Hematopoietic multipotent progenitor cell treated with erythropoietin and hydrocortisone succinate and interleukin-3 and kit ligand, for 17 days (in vitro differentiated cells): ENCODE results near the gene NUP93.
"Not testable (repeated sequence)": the region's sequence is repeated elsewhere in the genome, so short reads cannot be mapped to it uniquely, and the experiment has no call there.

ENCODE experiments used
- DNase-seq: peaks from one replicate; pipeline ENCODE4 v3.0.0-alpha.2; 2015; ENCODE audit warnings: low spot score

The NUP93 gene

GRCh38 chr16:56849690-56850680, 120.1 kb downstream of the NUP93 start:
- no peak for DNase-seq

DNA sequence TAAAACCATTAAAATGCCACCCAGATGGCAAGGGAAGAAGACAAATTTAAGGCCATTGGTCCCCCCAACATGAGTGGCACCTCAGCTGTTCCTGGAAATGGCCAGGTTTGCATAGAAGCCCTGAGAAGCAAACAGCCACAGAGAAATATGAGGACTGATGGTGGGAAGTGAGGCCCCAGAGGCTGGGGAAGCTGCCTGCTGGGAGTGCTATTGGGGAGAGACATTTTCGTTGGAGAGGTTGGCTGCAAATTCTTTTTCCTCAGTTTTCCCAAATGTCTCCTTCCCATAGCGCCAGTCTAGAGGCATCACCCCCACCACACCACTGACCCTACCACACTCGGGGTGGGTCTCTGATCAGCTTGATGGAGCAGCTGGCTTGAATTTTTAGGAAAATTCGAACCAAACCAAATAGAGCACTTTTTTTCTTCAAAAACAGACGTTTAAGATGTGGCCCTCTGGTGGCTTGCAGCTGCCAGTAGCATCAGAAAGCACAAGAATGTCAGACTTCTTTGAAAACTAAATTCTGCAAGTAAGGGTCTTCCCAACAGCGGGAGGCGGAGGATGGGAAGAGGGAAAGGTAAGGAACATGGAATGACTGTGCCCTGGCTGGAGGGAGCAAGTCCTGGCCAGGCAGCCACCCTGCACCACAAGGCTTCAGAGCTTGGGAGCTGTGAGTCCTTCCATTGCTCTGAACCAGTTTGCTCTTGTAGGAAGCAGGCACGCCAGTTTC, 121.9 kb downstream of the NUP93 start:
- DNase-seq = no peak

DNA sequence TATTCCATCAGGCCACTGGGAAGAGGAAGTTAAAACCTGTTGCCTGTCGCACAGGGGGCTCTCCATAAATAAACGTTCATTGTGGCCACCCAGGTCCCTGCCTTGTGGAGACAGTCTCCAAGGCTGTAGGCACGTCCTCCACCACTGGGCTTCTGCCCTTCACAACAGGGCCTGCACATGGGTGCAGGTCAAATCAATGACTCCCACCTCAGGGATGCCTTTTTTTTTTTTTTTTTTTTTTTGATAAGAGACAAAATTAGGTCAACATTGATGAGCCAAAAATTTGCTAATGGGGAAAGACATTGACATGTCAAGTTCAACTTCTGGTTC, 122.4 kb downstream of the NUP93 start:
- DNase-seq = no peak

DNA sequence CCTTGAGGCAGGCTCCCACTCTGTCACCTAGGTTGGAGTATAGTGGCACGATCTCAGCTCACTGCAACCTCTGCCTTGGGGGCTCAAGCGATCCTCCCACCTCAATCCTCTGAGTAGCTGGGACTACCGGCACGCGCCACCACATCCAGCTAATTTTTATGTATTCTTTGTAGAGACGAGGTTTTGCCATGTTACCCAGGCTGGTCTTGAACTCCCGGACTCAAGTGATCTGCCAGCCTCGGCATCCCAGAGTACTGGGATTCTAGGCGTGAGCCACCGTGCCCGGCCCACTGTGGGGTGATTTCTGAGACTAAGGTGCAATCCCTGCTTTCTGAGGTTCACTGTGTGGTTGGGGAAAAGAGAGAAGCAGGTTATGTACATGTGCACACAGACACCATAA, 123.0 kb downstream of the NUP93 start:
- DNase-seq = no peak

DNA sequence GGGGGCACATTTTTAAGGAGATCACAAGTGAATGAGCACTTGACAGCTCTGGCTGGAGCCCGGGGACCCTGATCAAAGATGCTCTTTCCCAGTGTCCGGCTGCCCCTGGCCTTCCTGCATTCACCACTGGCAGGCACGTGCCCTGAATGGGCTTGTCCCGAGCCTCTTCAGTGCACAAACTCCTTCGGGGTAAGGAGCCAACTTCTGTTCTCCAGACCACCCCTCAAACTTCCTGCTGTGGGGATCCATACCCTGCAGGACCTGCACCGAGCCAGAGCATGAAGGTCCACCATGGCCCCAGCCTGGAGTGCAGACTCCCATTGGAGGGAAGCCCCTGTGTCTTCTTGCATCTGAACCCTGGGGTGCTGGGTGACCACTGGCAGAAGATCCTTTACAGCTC, 125.3 kb downstream of the NUP93 start:
- no peak for DNase-seq

DNA sequence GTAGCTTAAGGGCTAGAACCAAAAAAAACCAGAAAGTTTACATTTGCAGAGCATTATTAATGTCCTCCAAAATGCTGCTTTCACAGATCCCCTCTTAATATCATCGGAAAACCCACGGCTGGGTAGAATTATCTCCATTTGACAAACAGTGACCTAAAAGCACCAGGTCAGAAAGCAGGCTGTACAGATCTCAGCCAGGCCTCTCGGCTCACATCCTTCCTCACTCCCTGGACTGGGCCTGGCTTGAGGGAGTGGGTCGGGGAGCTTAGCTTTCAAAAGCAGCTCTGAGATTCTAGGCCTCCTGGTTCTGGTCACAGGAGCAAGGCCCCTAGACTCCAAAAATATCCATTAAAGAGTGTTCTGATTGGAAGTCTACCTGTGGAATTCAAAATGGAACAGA, 126.0 kb downstream of the NUP93 start:
- no peak for DNase-seq

DNA sequence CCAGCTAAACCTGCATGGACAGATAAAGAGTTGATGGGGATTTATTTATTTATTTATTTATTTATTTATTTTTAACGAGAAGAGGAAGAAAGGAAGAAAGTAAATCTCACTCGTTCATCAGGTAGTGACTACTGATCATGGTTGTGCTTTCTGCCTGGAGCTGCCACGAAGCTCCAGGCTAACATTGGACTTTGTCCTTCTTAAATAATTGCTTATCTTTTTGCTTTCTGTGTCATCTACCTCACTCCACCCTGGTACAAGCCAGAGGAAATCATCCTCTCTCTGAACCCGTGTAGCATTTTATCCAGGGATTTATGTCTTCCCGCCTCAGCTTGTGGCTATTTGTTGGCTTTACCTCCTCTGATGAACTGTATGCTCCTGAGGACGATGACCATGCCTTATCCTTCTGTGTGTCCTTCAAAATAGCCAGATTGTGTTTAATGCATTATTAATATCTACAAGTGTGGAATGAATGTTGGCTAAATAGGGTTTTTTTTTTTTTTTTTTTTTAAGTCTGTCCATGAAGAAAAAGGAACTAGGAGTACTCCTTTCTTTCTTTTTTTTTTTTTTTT, 127.0 kb downstream of the NUP93 start:
- no peak for DNase-seq

- no peak for DNase-seq
Measured at GRCh38 chr16:56858374-56858773, 128.4 kb downstream of the NUP93 start.

DNA sequence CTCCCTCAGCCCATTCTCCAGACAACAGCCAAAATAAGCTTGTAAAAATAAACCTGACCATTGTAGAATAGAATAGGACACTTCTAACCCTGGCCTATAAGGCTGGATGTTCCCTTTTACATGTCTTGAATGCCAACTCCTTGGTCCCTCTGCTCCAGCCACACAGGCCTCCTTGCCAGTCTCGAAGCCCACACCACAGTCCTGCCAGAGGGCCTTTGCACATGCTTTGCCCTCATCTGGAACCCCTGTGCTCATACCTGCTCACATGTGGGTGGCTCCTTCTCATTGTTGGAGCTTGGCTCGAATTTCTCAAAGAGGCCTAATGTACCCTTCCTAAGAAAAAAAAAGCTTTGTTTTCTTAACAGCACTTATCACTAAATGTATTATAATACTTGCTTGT, 129.7 kb downstream of the NUP93 start:
- no peak for DNase-seq

- DNase-seq = no peak
Measured at GRCh38 chr16:56860226-56861020, 130.5 kb downstream of the NUP93 start.

- DNase-seq = no peak
Measured at GRCh38 chr16:56861092-56861610, 131.2 kb downstream of the NUP93 start.

GRCh38 chr16:56861756-56862155, 131.8 kb downstream of the NUP93 start:
- DNase-seq = no peak

- DNase-seq = no peak
Measured at GRCh38 chr16:56862776-56863175, 132.8 kb downstream of the NUP93 start.

- DNase-seq = no peak
Measured at GRCh38 chr16:56864960-56865359, 135.0 kb downstream of the NUP93 start, which contains the start of gene SLC12A3. SLC12A3 (plus strand) TSS chr16:56865207; CDS start chr16:56865236, 29 bp downstream.

DNA sequence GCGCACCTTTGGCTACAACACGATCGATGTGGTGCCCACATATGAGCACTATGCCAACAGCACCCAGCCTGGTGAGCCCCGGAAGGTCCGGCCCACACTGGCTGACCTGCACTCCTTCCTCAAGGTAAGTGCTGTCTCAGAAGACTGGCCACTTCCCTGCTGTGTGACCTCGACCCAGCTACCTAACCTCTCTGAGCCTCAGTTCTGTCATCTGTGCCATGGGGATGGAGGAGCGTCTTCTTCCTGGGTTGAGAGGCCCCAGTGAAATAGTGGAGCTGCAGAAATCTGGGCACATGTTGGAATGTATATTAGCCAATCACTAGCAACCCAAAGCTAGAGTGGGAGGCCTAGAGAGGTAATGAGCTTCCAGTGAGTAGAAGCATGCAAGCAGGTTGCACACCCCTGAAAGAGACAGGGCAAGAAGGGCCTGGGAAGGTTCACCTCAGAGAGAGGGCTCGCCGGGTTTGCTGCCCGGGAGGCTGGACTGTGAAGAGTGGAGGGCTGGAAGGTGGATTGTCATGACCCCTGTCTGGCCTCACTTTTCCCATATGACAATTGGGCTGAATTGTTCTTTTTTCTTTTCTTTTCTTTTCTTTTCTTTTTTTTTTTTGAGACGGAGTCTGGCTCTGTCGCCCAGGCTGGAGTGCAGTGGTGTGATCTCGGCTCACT, 135.6 kb downstream of the NUP93 start:
- no peak for DNase-seq

DNA sequence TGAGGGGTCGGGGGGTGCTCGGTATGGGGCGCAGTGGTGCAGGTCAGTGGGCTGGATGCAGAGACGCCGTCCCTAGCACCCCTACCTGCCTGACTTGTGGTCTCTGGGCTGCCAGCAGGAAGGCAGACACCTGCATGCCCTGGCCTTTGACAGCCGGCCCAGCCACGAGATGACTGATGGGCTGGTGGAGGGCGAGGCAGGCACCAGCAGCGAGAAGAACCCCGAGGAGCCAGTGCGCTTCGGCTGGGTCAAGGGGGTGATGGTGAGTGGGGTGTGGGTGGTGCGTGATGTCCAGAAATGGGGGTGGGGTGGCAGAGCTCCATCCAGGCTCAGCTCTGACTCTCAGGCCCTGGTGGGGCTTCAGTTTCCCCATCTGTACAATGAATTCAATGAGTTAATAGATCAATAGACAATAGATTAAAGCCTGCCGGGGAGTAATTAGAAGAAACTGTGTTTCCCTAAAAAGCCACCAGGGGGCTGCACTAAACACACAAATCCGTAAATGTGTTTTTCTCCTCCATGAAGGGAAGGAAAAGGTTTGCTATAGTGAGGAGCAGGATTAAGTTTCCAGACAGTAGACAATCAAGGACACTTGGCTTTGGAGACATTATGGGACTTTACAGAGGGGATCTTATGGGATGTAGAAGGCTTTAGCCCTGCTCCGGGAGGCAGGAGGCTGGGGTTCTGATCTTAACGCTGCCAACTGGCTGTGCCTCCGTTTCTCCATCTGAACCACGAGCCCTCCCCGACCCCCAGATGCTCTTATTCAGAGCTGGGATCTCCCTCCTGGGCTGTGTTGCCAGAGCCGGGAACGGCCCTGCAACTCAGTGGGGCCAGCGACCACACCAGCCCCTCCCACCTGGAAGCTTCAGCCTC, 137.3 kb downstream of the NUP93 start:
- peak; percentile 54 for DNase-seq

- DNase-seq = no peak
Measured at GRCh38 chr16:56868175-56868574, 138.2 kb downstream of the NUP93 start.

DNA sequence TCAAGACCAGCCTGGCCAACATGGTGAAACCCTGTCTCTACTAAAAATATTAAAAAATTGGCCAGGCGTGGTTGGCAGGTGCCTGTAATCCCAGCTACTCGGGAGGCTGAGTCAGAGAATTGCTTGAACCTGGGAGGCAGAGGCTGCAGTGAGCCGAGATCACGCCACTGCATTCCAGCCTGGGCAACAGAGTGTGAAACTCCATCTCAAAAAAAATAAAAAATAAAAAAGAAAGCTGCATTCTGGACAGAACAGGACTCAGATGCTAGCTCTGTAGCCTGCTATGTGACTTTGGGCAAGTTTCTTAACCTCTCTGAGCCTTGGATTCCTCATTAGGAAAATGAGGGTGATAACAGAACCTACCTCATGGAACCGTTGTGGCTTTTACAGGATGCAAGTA, 138.8 kb downstream of the NUP93 start:
- not testable (repeated sequence) for DNase-seq

- peak; percentile 22 for DNase-seq
Measured at GRCh38 chr16:56869513-56870275, 139.8 kb downstream of the NUP93 start.
